COLO668 (cell line): ENCODE data around the gene RNF113B.

Experiments used
- DNase-seq: peaks from one replicate; lab custom pipeline; 2025; ENCODE audit not compliant: unreplicated experiment; lab: John Stamatoyannopoulos, UW

RNF113B gene

DNA sequence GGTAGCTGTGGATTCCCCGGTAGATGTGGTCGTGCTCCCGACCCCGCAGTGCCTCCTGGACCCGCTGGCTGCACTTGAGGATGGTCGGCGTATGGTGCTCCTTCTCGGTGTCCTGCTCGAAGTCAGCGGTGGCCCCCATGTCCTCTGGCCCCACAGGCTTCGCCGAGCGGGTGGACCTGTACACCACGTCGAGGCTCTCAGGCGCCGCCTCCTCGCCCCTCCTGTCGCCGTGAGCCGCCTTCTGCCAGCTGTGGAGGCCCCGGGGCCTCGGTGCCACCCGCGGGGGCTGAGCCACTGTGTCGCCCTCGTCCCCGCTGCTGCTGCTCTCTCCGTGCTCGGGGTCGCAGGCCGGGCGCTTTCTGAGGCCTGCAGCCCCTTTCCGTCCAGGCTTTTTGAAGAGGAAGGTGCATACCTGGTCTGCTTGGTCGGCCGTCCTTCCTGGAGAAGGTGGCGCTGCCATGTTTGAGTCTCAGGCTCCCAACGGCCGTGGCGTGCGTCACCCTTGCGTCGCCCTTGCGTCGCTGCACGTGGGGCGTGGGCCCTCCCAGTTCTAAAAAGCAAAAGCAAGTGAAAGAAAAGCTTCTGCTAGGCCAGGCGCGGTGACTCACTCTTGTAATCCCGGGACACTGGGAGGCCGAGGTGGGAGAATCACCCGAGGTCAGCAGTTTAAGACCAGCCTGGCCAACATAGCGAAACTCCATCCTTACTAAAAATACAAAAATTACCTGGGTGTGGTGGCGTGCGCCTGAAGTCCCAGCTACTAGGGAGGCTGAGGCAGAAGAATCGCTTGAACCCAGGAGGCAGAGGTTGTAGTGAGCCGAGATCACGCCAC lies at the start of gene RNF113B:
Gene RNF113B (minus strand): TSS at position 493 of the 832 bp plus-strand sequence. CDS start 33 bp downstream, at position 460.
- DNase-seq, result no peak

DNA sequence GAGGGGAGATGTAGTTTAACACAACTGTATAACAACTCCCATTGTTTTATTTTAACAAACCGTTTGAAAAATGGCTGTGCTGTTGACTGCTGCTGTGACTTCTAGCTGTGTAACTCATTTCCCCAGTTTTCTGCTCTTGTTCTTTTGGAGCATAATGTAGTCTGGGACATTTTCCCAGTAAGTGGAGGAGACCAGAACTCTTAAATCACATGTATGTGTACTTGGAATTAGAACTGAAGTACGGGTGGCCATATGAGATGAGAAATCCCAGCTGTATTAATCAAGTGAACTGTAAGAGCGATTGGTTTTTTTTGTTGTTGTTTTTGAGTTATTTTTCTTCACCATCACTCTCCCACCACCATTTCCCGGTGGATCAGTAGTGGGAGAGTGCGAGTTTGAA lies 49.4 kb upstream of the RNF113B start:
- DNase-seq, result no peak

DNA sequence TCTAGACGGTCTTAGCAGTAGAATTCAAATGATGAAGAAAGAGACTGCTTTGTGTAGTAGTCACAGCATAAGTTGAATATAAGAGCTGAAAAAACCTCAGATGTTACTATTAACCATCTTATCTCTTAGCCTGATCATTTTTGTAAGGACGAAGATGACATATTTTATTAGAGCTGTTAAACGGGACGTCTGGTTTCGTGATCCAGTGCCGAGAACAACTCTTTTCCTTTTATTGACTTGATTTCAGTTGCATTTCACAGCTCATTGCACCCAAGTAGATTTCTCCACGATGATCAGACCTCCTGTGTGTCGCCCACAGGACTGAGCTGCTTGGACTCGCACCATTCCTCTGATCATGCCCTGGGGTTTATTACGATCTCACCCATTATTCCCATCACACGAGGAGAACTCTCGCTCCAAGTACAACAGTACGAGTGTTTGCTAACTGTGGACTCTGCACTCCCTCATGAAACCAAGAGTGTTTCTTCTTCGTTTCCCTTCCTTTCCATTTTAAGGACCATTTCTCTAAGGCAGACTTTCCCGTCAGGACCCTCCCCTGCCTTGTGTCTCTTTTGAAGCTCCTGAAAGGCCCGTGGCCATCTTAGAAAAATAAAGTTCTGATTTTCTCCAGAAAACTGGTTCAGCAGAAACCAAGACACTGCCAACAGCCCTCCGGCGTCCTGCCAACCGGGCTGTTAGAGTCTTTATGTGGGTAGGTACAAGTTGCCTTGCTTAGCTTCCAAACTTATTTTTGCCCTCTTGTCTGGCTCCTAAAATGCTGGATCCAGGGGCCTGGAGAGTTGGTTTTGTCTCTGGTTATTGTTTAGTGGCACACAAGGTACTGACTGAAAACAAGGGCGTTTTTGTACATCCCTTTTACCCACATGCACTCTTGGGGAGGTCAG lies 48.2 kb upstream of the RNF113B start:
- DNase-seq, result no peak

DNA sequence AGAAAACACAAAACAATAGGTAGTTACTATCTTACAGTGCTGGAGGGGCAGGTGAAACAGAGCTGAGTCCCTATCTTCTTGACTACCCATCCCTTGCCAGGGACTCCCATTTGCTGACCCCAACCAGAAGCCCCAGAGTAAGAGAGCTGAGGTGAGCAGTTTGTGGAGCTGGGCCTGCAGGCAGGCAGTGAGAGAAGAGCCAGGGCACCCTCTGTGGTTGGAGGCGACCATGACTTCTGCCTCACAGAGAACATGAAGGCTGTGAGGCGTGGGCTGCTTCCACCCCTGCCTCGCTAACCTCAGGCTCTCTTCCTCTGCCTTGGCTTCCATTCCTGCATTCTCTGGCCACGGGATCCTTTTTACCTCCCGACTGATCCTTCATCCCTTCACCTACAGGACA lies 47.5 kb upstream of the RNF113B start:
- DNase-seq, result no peak

DNA sequence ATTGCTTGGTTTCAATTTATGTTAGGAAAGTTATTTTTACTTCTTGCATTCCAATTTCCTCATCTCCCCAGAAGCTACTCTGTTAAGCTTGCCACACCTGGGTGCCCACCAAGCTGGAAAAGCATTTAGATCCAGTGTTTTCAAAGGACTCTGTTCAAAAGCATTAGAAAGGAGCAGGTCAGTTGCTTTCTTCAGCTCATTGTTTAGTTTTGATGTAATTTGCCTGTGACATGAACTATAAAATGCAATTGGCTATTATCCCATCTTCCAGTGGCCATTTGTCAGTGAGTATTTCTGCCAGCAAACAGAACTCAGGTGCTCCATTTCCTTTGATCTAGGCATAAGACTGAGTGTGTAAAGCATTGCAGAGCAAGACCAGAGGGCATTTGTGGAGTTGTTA lies 46.7 kb upstream of the RNF113B start:
- no peak for DNase-seq

DNA sequence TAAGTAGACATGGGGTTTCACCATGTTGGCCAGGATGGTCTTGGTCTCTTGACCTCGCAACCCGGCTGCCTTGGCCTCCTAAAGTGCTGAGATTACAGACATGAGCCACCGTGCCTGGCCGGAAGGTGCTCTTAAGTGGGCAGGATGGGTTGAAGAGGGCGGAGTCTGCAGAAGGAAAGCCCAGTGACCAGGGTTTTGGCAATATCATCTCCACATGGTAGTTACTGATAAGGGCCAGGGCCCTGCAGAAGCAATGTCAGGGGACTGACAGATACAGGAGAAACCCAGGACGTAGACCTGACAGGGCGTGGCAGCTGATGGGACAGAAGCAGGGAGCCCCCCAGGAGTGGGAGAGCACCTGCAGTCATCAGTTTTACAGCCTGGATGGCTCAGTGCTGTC lies 45.7 kb upstream of the RNF113B start:
- no peak for DNase-seq

DNA sequence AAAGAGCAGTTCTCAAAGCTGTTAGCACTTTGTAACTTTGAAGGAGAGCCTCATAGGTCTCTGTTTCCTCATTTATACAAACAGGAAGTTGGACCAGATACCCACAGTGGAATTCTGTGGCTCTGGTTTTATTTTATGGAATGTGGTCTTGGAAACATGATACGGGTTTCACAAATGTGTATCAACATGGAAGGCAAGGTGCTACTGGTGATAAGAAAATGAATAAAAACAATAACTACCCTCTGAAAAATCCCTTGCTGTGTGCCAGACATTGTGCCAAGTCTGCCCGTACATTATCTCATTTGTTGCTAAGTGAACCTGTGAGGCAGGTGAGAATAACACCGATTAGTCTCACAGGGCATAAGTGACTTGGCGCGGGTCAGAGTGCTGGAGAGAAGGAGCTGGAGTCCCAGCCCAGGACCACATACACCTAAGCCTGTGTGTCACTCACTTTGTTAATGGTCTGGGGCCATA lies 45.0 kb upstream of the RNF113B start:
- DNase-seq, result no peak

DNA sequence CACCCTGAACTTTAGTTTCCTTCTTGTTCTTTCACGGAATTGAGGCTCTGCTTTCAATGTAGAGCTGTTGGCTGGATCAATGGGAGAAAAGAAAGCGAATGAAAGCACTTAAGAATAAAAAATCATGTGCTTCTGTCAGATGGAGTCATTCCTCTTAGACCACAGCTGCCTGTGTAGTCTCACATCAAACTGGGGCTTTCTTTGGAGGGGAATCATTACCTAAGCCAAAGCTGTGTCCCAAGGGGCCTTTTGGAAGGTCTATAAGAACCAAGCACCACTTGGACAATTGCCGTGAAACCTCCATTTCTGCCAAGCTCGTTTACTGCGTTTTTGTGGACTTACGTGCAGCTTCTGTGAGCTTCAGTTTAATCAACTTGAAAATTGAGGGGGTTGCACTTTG lies 44.2 kb upstream of the RNF113B start:
- no peak for DNase-seq

DNA sequence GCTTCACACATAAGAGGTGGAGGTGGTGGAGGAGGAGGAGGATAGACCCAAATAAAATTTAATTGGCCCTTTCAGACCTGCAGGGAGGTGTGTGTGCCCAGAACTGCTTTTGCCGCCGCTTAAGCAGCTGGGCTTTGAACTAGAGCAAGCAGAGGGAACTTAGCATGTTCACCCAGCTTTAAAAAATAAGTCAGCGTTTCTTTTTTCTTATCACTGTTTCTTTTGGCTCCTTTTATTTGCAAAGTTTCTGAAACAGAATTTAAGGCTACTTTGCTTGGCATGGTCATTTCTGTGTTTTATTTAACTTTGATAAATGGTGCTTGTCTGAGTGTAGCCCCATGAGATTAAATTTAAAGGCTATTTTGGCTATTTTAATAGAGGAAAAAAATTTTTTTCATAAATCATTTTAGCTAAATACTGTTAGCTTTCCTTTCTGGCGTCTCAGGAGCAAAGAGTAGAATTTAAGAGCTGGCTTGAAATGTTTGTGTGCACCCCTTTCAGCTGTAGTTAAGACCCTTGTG lies 43.3 kb upstream of the RNF113B start:
- no peak for DNase-seq

DNA sequence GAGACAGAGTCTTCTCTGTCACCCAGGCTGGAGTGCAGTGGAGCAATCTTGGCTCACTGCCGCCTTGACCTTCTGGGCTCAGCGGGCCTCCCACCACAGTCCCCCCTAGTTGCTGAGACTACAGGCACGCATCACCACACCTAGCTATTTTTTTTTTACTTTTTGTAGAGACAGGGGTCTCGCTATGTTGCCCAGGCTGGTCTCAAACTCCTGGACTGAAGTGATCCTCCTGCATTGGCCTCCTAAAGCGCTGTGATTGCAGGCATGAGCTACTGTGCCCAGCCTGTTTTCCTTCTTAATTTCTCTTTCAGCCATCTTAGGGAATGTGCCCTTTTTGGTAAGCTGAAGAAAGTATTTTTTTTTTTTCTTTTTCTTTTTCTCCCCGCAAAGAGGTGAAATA lies 42.6 kb upstream of the RNF113B start:
- no peak for DNase-seq

DNA sequence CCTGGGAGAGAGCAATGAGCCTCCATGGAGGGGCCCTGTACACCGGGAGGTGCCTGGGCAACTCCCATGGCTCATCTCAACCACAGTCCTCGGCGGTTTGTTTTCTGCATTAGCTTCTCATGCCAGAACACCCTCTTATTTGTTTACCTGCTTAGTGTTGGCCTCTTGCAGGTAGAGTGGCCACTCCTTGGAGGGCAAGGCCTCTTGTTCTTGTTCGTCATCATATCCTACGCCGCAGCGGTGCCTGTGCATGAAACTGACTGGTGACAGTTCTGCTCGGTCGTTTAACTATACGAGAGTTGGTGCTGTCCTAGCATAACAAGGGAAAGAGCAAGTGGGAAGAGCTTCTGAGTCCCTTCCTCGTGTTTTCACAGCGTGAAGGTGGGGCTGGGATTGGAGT lies 40.5 kb upstream of the RNF113B start:
- no peak for DNase-seq

DNA sequence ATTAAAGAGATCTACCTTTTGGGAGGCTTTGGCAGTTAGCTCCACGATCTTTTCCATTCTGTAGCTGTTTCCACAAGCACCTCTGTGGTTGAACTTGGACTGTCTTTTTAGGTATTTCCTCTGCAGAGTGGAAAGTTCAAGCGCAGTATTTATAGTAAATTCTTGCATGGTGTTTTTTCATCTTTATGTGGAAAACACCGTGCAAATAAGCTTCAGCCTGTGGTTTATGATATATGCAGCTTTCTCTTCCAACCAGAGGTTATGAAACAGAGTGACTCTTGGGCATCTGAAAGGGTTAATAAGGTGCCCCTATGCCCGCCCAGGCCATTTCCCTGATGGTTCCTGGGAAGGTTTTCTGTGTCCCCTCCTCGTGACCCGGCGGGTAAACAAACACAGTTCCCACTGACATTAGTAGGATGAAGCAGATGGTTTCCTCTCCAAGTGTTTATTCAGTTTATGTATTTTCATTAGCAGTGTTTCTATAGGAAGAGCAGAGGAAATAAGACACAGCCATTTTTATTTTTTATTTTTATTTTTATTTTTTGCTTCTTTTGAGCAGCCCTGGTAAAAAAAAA lies 39.7 kb upstream of the RNF113B start:
- DNase-seq, result peak; percentile 80

DNA sequence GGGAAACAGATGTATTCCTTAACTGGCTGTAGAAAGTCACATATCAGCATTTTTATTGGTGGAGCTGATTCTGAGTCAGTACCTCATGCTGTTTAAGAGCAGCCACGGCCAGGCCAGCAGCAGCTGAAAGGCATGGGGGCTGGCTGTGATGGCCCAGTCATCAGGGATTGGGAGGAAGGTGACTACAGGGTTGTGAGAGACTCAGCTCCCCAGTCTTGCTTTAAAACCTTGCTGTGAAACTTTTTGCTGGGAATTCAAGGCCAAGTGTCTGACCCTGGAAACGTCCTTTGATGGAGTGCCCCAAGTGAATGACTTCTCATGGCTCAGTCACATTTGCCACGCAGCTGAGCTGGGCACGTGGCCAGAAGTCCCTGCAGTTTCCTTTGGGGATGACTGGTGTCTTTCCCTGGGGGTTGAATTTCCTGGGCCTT lies 39.1 kb upstream of the RNF113B start:
- DNase-seq, result peak; percentile 66

DNA sequence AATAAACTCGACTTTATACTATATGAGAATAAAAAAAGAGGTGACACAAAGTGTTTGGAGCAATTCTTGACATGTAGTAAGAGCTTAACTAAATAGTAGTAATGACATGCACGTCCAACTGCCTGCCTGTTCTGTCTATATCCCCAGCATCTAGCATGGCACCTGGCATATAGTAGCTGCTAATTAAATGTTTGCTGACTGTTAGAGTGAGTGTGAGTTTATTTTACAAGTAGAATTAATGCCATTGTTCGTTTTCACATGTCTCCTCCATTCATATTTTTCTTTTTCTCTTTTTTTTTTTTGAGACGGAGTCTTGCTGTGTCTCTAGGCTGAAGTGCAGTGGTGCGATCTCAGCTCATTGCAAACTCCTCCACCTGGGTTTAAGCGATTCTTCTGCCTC lies 38.4 kb upstream of the RNF113B start:
- DNase-seq, result no peak

DNA sequence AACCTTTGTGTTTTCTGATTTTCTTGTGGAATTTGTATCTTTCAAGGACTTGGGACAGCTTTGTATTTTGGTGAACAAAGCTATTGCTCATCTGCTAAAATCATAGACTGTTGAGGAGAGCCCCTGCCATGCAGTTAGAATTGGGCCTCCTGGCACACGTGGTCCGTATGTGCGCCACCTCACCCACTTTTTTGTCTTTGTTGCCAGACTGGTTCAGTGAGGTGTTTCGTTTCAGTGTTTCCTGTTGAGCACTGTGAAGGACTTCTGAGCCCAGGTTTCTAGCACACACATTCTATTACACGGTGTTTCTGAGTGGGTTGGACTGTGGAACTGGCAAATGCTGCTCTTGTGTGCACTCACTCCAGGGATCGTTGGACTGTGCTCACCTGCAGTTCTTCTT lies 37.6 kb upstream of the RNF113B start:
- peak; percentile 81 for DNase-seq

DNA sequence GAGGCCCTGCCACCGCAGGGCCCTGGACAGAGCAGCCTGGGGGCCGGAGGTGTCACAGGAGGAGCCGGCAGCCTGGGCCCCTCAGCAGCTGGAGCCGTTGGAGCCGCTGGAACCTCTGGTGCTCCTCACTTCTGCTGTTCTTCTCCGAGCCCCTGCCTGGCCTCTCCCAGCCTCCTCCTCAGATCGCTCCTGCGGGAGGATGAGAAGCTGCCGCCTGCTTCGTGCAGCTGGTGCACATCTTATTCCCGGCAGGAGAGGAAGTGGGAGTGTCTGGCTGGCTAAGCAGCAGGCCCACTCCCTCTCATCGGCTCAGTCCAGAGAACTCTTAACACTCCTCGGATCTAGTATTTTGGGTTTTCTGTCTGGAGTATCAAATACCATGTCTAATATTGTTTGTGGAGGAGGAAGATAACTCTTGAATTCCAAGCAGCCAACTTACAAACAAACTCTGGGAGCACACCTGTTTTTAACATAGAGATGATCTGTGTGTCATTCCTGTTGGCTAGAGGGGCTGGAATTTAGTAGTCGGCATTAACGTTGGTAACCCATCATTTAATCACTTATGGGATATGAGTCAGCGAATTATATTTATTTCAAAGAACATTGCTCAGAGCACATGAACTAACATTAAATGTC lies 37.1 kb upstream of the RNF113B start:
- no peak for DNase-seq

DNA sequence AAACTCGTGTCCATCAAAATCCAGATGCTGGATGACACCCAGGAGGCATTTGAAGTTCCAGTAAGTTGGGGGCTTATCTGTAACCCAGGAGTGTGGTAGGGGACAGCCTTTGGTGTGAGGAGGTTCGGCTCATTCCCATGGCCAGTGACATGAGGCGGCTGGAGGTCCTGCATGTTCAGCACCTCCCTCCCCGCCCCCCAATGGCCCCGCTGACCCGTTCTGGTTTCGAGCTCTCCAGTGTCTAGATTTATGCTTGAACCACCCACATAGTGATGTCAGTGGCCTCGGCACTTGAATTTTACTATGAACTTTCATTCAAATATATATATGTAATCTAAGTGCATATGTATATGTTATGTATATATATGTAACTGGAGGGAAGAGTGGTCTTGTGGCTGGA lies 36.3 kb upstream of the RNF113B start:
- no peak for DNase-seq

DNA sequence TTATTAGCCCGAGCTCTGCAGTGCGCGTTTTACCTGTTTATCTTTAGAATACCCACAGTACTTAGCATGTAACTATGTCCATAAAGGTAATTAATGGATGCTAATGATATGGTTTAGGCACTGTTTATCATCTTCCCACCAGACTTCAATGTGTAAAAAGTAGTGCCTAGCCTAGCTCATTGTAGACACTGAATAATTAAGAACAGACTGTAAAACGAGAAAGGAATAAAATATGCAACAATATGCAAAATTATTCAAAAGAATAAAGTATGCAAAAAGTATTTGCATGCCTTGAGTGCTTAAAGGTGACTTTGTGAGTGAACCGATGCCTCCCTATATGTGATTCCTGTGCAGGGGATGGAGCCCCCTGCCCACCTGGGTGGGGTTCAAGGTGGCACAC lies 35.7 kb upstream of the RNF113B start:
- DNase-seq, result no peak

DNA sequence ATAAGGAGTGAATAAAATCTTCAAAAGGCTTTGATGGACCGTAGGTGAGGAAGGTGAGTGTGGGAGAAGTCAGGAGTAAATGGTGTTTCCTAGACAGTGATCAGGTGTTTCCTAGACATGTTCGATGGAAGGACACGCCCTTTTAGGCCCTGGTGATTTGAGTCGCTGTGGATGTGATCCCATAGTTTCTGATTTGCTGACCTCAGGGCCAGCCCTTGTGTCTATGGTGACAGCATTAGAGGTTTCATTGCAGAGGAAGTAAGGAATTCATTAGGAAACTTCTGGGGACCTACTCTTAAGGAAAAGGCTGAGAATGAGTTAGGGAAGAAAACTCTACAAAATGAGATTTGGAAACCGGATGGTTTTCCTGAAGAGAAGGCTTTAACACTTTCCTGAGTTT lies 31.5 kb upstream of the RNF113B start:
- no peak for DNase-seq

DNA sequence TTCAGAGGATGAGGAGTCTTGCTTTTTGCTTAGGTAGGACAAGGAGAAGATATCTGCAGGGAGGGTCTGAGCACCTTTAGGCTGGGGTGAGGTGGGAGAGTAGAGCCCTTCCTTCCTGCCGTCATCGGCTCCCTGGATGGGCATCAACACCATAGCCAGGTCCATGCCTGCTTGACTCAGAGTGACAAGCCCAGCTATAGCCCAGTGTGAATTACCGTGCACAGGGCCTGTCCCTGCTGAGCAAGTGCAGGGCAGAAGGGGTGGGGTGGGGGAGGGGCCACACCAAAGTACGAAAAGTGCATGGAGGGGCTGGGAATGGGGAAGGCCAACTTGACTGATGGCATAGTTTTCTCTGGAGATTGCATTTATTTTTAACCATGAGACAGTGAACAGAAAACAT lies 30.3 kb upstream of the RNF113B start:
- no peak for DNase-seq

DNA sequence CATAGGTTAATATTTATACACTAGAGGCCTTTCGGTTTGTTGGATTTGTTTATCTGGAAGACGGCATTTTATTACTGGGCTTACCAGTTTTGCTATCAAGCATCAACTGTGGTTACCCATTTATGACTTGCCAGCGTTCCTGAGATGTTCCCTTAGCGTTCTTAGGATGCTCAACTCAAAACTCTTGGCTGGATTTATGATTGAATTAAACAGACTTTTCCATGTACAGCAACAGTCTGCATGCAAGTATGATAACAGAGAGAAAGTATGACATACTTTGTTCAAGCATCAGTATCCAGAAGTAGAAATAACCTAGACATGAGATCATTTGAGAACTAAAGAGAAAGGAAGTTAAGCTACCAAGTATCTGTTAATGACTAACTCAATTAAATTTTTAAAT lies 29.9 kb upstream of the RNF113B start:
- DNase-seq, result no peak
